ENCODE results near the gene EP400.
"Not testable (repeated sequence)": the region's sequence is repeated elsewhere in the genome, so short reads cannot be mapped to it uniquely, and the experiment has no call there.

EP400 gene

GRCh38 chr12:132074216-132074615 lies 124.5 kb downstream of the EP400 start:
- Histone ChIP-seq H3K4me3 (no peak overlapping the region), H3K27ac (no peak overlapping the region), H3K9me3 (ENCODE audit: low read depth, low read length) (no peaks in the 10 kb centered on the region), H3K36me3 (ENCODE audit: insufficient read depth, low read length) (peaks cover 33% of the 10 kb centered on the region), H3K9ac (ENCODE audit: insufficient read length) (no peak overlapping the region)
- TF ChIP-seq FOXP2 (optimal IDR thresholded peaks at IDR 0.05; ENCODE audit: control extremely low read depth, extremely low read length, insufficient read depth) (no peak), EZH2 (IDR thresholded peaks at IDR 0.05) (no peak), POLR2AphosphoS5 (IDR thresholded peaks at IDR 0.05; ENCODE audit: borderline replicate concordance, low read depth, low read length) (no peak)
- DNase-seq (ENCODE audit: low read depth, low spot score) = no peak

GRCh38 chr12:132075026-132075713 lies 125.4 kb downstream of the EP400 start:
- DNase-seq (ENCODE audit: low read depth, low spot score) = no peak
- Histone ChIP-seq H3K36me3 (ENCODE audit: insufficient read depth, low read length) (peaks cover 33% of the 10 kb centered on the region), H3K9ac (ENCODE audit: insufficient read length) (no peak overlapping the region), H3K9me3 (ENCODE audit: low read depth, low read length) (no peaks in the 10 kb centered on the region), H3K27ac (no peak overlapping the region), H3K4me3 (no peak overlapping the region)
- TF ChIP-seq POLR2AphosphoS5 (IDR thresholded peaks at IDR 0.05; ENCODE audit: borderline replicate concordance, low read depth, low read length) = no peak
- TF ChIP-seq FOXP2 (optimal IDR thresholded peaks at IDR 0.05; ENCODE audit: control extremely low read depth, extremely low read length, insufficient read depth) = no peak
- TF ChIP-seq EZH2 (IDR thresholded peaks at IDR 0.05) = no peak

- Histone ChIP-seq H3K9me3 (ENCODE audit: low read depth, low read length) (no peaks in the 10 kb centered on the region), H3K9ac (ENCODE audit: insufficient read length) (no peak overlapping the region), H3K36me3 (ENCODE audit: insufficient read depth, low read length) (peaks cover 33% of the 10 kb centered on the region), H3K4me3 (no peak overlapping the region), H3K27ac (no peak overlapping the region)
- no peak for DNase-seq (ENCODE audit: low read depth, low spot score)
- TF ChIP-seq POLR2AphosphoS5 (IDR thresholded peaks at IDR 0.05; ENCODE audit: borderline replicate concordance, low read depth, low read length) (no peak), EZH2 (IDR thresholded peaks at IDR 0.05) (no peak), FOXP2 (optimal IDR thresholded peaks at IDR 0.05; ENCODE audit: control extremely low read depth, extremely low read length, insufficient read depth) (no peak)
Measured at GRCh38 chr12:132075714-132076553, 126.2 kb downstream of the EP400 start.

GRCh38 chr12:132076711-132077110 lies 127.0 kb downstream of the EP400 start:
- no peak for DNase-seq (ENCODE audit: low read depth, low spot score)
- TF ChIP-seq POLR2AphosphoS5 (IDR thresholded peaks at IDR 0.05; ENCODE audit: borderline replicate concordance, low read depth, low read length) (no peak), EZH2 (IDR thresholded peaks at IDR 0.05) (no peak), FOXP2 (optimal IDR thresholded peaks at IDR 0.05; ENCODE audit: control extremely low read depth, extremely low read length, insufficient read depth) (no peak)
- Histone ChIP-seq H3K27ac (no peak overlapping the region), H3K4me3 (no peak overlapping the region), H3K9ac (ENCODE audit: insufficient read length) (no peak overlapping the region), H3K9me3 (ENCODE audit: low read depth, low read length) (no peaks in the 10 kb centered on the region), H3K36me3 (ENCODE audit: insufficient read depth, low read length) (peaks cover 33% of the 10 kb centered on the region)

GRCh38 chr12:132077322-132078100 lies 127.8 kb downstream of the EP400 start:
- no peaks in the 10 kb centered on the region for H3K9me3 ChIP-seq (ENCODE audit: low read depth, low read length)
- no peak overlapping the region for H3K4me3 ChIP-seq
- H3K27ac ChIP-seq = no peak overlapping the region
- no peak overlapping the region for H3K9ac ChIP-seq (ENCODE audit: insufficient read length)
- no peak for DNase-seq (ENCODE audit: low read depth, low spot score)
- peaks cover 33% of the 10 kb centered on the region for H3K36me3 ChIP-seq (ENCODE audit: insufficient read depth, low read length)
- TF ChIP-seq FOXP2 (optimal IDR thresholded peaks at IDR 0.05; ENCODE audit: control extremely low read depth, extremely low read length, insufficient read depth) (no peak), POLR2AphosphoS5 (IDR thresholded peaks at IDR 0.05; ENCODE audit: borderline replicate concordance, low read depth, low read length) (no peak), EZH2 (IDR thresholded peaks at IDR 0.05) (no peak)

- H3K27ac ChIP-seq = no peak overlapping the region
- no peak overlapping the region for H3K4me3 ChIP-seq
- peaks cover 33% of the 10 kb centered on the region for H3K36me3 ChIP-seq (ENCODE audit: insufficient read depth, low read length)
- H3K9me3 ChIP-seq (ENCODE audit: low read depth, low read length) = no peaks in the 10 kb centered on the region
- H3K9ac ChIP-seq (ENCODE audit: insufficient read length) = no peak overlapping the region
- no peak for TF ChIP-seq POLR2AphosphoS5 (IDR thresholded peaks at IDR 0.05; ENCODE audit: borderline replicate concordance, low read depth, low read length)
- no peak for DNase-seq (ENCODE audit: low read depth, low spot score)
Measured at GRCh38 chr12:132078190-132078589, 128.4 kb downstream of the EP400 start.

- Histone ChIP-seq H3K27ac (no peak overlapping the region), H3K4me3 (no peak overlapping the region), H3K36me3 (ENCODE audit: insufficient read depth, low read length) (peaks cover 33% of the 10 kb centered on the region), H3K9ac (ENCODE audit: insufficient read length) (no peak overlapping the region), H3K9me3 (ENCODE audit: low read depth, low read length) (no peaks in the 10 kb centered on the region)
- no peak for TF ChIP-seq EZH2 (IDR thresholded peaks at IDR 0.05)
- no peak for TF ChIP-seq POLR2AphosphoS5 (IDR thresholded peaks at IDR 0.05; ENCODE audit: borderline replicate concordance, low read depth, low read length)
- TF ChIP-seq FOXP2 (optimal IDR thresholded peaks at IDR 0.05; ENCODE audit: control extremely low read depth, extremely low read length, insufficient read depth) = no peak
- no peak for DNase-seq (ENCODE audit: low read depth, low spot score)
Measured at GRCh38 chr12:132079200-132079599, 129.5 kb downstream of the EP400 start.

GRCh38 chr12:132079695-132080094 lies 130.0 kb downstream of the EP400 start:
- peaks cover 33% of the 10 kb centered on the region for H3K36me3 ChIP-seq (ENCODE audit: insufficient read depth, low read length)
- H3K27ac ChIP-seq = no peak overlapping the region
- no peak overlapping the region for H3K4me3 ChIP-seq
- no peak for DNase-seq (ENCODE audit: low read depth, low spot score)
- TF ChIP-seq POLR2AphosphoS5 (IDR thresholded peaks at IDR 0.05; ENCODE audit: borderline replicate concordance, low read depth, low read length) = no peak
- H3K9me3 ChIP-seq (ENCODE audit: low read depth, low read length) = no peaks in the 10 kb centered on the region
- H3K9ac ChIP-seq (ENCODE audit: insufficient read length) = no peak overlapping the region

GRCh38 chr12:132080515-132080914 lies 130.8 kb downstream of the EP400 start:
- H3K9ac ChIP-seq (ENCODE audit: insufficient read length); H3K9me3 ChIP-seq (ENCODE audit: low read depth, low read length); H3K27ac ChIP-seq; DNase-seq (ENCODE audit: low read depth, low spot score); H3K4me3 ChIP-seq: not testable (repeated sequence)
- H3K36me3 ChIP-seq (ENCODE audit: insufficient read depth, low read length) = peaks cover 26% of the 10 kb centered on the region

Data from SK-N-MC (cell line).